IPS-NIHi11 (cell line): ENCODE results near the gene SLC44A5.

Experiments used
- DNase-seq: peaks from one replicate; pipeline ENCODE4 v3.0.0; 2012; ENCODE audit warnings: mixed read lengths, low spot score

SLC44A5 gene

DNA sequence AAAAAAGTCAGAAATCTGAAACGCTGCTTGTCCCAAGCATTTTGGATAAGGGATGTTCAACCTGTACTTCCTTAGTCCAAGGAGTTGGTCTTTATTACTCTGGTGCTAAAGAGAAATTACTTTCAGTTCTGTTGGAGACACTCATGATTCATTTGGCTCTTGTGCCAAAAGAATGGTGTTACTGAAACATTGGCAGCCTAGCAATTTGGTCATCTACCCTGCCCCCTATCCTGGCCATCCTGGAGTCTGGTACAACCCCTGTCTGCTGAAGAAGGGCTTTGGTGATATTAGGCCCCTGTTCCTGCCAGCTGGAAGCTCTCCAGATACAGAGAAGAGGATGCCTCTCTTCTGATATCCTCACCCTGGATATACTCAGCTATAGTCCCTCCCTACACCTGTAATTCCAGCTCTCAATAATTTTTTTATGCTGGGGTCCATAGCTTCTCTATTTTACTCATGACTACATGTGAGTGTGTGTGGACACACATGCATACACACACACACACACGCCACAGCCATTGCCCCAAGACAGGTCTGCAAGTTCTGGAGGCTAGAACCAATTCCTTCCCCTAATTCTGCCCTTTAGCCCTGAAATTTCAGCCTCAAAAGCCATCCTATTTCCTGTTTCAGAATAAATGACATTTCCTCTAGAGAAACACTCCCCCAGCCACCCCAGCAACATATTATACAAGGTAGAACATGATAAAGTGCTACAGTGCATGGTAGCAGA lies 436.7 kb downstream of the SLC44A5 start:
- DNase-seq, result no peak

DNA sequence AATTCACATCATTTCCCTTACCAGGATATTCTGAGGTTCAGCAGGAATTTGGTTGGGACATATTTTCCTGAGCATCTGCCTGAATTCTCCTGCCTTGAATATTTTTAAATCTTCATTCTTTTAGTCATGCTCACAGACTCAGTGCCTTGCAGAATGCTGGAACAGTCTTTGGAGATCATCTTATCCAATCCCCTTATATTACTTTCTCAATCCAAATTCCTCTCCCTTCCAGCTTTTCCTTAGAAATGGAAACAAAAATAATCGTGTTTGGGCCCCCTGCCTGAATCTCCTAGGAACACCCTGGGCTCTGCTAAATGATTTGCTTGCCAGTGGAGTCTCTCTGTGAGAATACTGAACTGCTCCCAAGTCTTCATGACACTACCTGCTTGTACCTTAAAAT lies 438.4 kb downstream of the SLC44A5 start:
- DNase-seq, result no peak

DNA sequence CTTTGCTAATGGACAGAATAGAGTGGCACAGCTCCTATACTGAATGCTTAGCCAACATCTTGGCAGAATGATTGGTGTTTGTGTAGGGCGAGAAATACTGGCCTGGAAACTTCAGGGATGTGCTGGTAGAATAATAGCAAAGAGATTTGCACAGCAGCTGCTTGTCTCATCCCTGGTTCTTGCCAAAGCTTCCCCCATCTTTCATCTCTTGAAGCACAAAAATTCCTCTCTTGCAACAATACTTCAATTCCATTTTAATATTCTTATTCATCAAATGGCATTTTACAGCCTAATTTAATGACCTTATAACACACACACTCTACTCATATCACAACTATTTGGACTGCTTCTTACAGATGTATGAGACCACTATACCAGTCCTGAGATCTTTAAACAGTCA lies 439.0 kb downstream of the SLC44A5 start:
- DNase-seq, result no peak

DNA sequence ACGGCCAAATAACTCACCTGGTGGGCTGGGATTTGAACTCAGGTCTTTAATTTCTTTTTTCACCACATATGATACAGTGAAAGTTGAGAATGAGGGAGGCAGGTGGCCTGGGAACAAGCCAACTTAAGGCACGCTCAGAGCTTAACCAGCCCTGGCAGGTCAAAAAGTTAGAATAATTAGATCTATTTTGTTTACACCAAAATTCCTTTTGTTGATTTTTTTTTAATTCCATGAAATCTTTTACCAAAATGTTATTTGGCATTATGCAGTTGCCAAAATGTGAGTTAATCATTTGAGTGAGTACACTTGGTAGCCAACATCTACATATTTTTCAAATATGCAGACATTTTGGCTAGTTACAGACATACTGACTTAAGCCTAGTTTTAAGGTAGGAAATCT lies 439.9 kb downstream of the SLC44A5 start:
- no peak for DNase-seq

DNA sequence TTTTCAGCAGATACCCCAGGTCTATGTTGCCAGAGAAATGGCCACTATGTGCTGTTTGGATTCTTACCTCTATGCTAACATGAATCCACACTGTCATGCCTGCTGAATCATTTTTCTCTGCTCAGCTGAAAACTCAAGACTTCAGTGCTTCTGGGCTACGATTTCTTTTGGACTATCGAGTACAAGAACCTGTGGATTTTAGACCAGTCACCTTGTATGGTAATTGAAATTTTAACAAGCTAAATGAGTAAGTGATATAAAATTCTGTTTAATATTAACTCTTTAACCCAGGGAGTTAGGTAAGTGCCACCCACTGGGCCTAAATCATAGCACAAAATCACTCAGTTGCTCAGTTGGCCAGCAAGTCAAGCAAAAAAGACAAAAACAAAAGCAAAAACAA lies 440.9 kb downstream of the SLC44A5 start:
- DNase-seq, result no peak

DNA sequence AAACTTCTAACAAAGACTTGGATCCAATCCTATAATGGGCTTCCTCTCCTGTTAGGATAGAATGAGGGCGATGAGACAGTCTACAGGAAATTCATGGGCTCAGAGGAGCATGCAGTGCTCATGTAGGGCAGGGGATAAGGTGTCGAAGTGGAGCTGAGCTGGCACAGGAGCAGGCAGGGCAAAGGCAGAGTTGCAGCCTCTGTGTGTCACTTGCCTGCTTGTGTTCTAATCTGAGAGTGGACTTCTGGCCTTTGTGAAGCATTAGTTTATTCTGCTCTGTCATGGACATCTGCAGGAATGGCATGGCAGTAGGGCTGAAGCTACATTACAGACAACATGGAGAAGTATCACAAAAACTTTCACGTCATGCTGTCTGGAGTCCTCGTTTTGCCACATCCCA lies 444.1 kb downstream of the SLC44A5 start:
- no peak for DNase-seq

DNA sequence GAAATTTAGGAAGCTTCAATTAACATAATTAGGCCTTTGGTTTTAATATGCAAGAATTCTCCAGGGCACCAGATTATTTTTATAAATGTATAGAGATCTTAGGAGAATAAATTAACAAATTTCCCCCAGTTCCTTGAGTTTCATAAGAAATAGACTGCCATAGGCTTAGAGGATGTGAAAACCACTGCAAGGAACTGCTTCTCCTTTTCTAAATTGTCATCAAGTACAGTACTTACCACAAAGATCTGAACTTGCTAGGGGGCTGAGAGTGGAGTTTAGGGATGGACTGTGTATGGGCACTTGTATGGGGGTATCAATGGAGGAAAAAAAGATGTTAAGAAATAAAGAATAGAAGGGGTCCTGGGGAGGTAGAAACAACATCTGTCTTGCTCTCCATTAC lies 445.6 kb downstream of the SLC44A5 start:
- no peak for DNase-seq

DNA sequence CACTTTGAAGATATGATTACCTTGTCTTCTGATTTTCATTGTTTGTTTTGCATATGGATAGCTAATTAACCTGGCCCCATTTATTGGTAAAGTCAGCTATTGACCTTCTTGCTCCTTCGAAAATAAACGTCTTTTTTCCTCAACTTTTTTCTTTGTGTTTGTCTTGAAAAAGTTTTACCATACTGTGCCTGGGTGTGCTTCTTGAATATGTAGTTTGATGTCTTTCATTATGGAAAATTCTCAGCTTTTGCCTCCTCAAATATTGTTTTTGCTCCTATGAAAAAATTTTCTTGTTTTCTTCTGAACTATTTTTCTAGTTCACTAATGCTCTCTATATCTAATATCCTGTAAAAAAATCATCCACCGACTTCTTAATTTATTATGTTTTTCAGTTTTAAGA lies 451.8 kb downstream of the SLC44A5 start:
- no peak for DNase-seq
